H9 (cell line): Measurements from ENCODE around the gene RIPPLY2. TPM values are rescaled to one million over a fixed set of nuclear protein-coding genes. Genes with fewer than 3 reads are reported as not detected.
"Not testable (repeated sequence)": the region's sequence is repeated elsewhere in the genome, so short reads cannot be mapped to it uniquely, and the experiment has no call there.

Source experiments
- DNase-seq: peaks from one replicate; pipeline ENCODE4 v3.0.0-alpha.2; 2017
- H2AFZ ChIP-seq: one replicate; pipeline ENCODE4 v1.6.1; 2013; ENCODE audit warnings: mild to moderate bottlenecking, low read length, control low read depth, moderate library complexity
- H2AK5ac ChIP-seq: 2 replicates; pipeline ENCODE4 v1.6.1; 2013; ENCODE audit warnings: low read length, control low read depth, mixed read lengths; ENCODE audit not compliant: insufficient read length
- H2BK120ac ChIP-seq: one replicate; pipeline ENCODE4 v1.6.1; 2013; ENCODE audit warnings: low read depth, mild to moderate bottlenecking, low read length, control low read depth, inconsistent platforms; ENCODE audit not compliant: poor library complexity, severe bottlenecking
- H2BK12ac ChIP-seq: 2 replicates; pipeline ENCODE4 v1.6.1; 2013; ENCODE audit warnings: low read length, control low read depth, mixed read lengths, low read depth; ENCODE audit not compliant: insufficient read length
- H2BK15ac ChIP-seq: 2 replicates; pipeline ENCODE4 v1.6.1; 2013; ENCODE audit warnings: low read depth, low read length, control low read depth
- H2BK20ac ChIP-seq: one replicate; pipeline ENCODE4 v1.6.1; 2013; ENCODE audit warnings: low read depth, mild to moderate bottlenecking, low read length, control low read depth, inconsistent platforms; ENCODE audit not compliant: poor library complexity, severe bottlenecking
- H2BK5ac ChIP-seq: 2 replicates; pipeline ENCODE4 v1.6.1; 2013; ENCODE audit warnings: low read length, control low read depth, mixed read lengths; ENCODE audit not compliant: insufficient read length
- H3K14ac ChIP-seq: 2 replicates; pipeline ENCODE4 v1.6.1; 2013; ENCODE audit warnings: low read length, control low read depth; ENCODE audit not compliant: insufficient read depth
- H3K18ac ChIP-seq: 2 replicates; pipeline ENCODE4 v1.6.1; 2013; ENCODE audit warnings: low read depth, mild to moderate bottlenecking, mixed read lengths, low read length, control low read depth; ENCODE audit not compliant: insufficient read length
- H3K23ac ChIP-seq: 2 replicates; pipeline ENCODE4 v1.6.1; 2013; ENCODE audit warnings: low read length, control low read depth, mixed read lengths, low read depth; ENCODE audit not compliant: insufficient read length
- H3K23me2 ChIP-seq: 2 replicates; pipeline ENCODE4 v1.6.1; 2013; ENCODE audit warnings: low read depth, mild to moderate bottlenecking, mixed read lengths, low read length, control low read depth; ENCODE audit not compliant: insufficient read length, poor library complexity, severe bottlenecking
- H3K27ac ChIP-seq: 2 replicates; pipeline ENCODE4 v1.5.1; 2013; ENCODE audit warnings: low read length, control low read depth, mixed read lengths, low read depth; ENCODE audit not compliant: insufficient read length
- H3K27me3 ChIP-seq: 2 replicates; pipeline ENCODE4 v1.6.1; 2013; ENCODE audit warnings: low read length, control low read depth, inconsistent platforms; ENCODE audit not compliant: insufficient read depth
- H3K4ac ChIP-seq: 2 replicates; pipeline ENCODE4 v1.6.1; 2013; ENCODE audit warnings: low read depth, mild to moderate bottlenecking, control low read depth, inconsistent platforms, low read length, moderate library complexity
- H3K4me1 ChIP-seq: 2 replicates; pipeline ENCODE4 v1.6.1; 2013; ENCODE audit warnings: low read length, control low read depth, inconsistent platforms; ENCODE audit not compliant: insufficient read depth
- H3K4me2 ChIP-seq: 2 replicates; pipeline ENCODE4 v1.6.1; 2013; ENCODE audit warnings: low read length, control low read depth, mixed read lengths; ENCODE audit not compliant: insufficient read length, insufficient read depth
- H3K56ac ChIP-seq: 2 replicates; pipeline ENCODE4 v1.6.1; 2013; ENCODE audit warnings: low read depth, mild to moderate bottlenecking, mixed read lengths, low read length, control low read depth; ENCODE audit not compliant: insufficient read length
- H3K79me1 ChIP-seq: 2 replicates; pipeline ENCODE4 v1.6.1; 2013; ENCODE audit warnings: low read depth, mild to moderate bottlenecking, moderate library complexity, low read length, control low read depth, inconsistent platforms; ENCODE audit not compliant: insufficient read depth, poor library complexity, severe bottlenecking
- H3K79me2 ChIP-seq: 2 replicates; pipeline ENCODE4 v1.6.1; 2013; ENCODE audit warnings: low read length, control low read depth, inconsistent platforms; ENCODE audit not compliant: insufficient read depth
- H3K9ac ChIP-seq: 2 replicates; pipeline ENCODE4 v1.6.1; 2013; ENCODE audit warnings: low read length, control low read depth, mixed read lengths; ENCODE audit not compliant: insufficient read length; ENCODE audit errors: extremely low read depth
- H3K9me3 ChIP-seq: one replicate; pipeline ENCODE4 v1.6.1; 2013; ENCODE audit warnings: low read depth, low read length, inconsistent platforms; ENCODE audit not compliant: control insufficient read depth
- H3T11ph ChIP-seq: one replicate; pipeline ENCODE4 v1.6.1; 2013; ENCODE audit warnings: mild to moderate bottlenecking, low read length, control low read depth, inconsistent platforms
- H4K20me1 ChIP-seq: one replicate; pipeline ENCODE4 v1.6.1; 2013; ENCODE audit not compliant: control insufficient read depth, insufficient read length, insufficient read depth
- H4K5ac ChIP-seq: 2 replicates; pipeline ENCODE4 v1.6.1; 2013; ENCODE audit warnings: low read depth, mild to moderate bottlenecking, mixed read lengths, low read length, control low read depth; ENCODE audit not compliant: insufficient read length
- H4K8ac ChIP-seq: replicated peaks from 2 replicates; pipeline ENCODE4 v1.6.1; 2013; ENCODE audit warnings: low read length, control low read depth, mixed read lengths, low read depth; ENCODE audit not compliant: insufficient read length
- H4K91ac ChIP-seq: 2 replicates; pipeline ENCODE4 v1.6.1; 2013; ENCODE audit warnings: low read depth, mild to moderate bottlenecking, moderate library complexity, mixed read lengths, low read length, control low read depth; ENCODE audit not compliant: insufficient read length
- H3K27ac Mint-ChIP-seq, 3 experiments: 2 replicates in 2 of 3; 3 replicates in 1 of 3; pipeline ENCODE4 v1.8.0; 2020 to 2021; ENCODE audit warnings: mixed read lengths in 3 of 3, mild to moderate bottlenecking in 1 of 3, moderate library complexity in 1 of 3
- H3K27me3 Mint-ChIP-seq: 2 replicates; pipeline ENCODE4 v1.8.0; 2021; ENCODE audit warnings: low read depth, mild to moderate bottlenecking, moderate library complexity, mixed read lengths
- H3K36me3 Mint-ChIP-seq, 3 experiments: 2 replicates in 2 of 3; 3 replicates in 1 of 3; pipeline ENCODE4 v1.8.0; 2020 to 2021; ENCODE audit warnings: low read depth in 3 of 3, mixed read lengths in 3 of 3; ENCODE audit not compliant: insufficient read depth in 1 of 3
- H3K4me1 Mint-ChIP-seq, 2 experiments: 2 replicates each; pipeline ENCODE4 v1.8.0; 2020; ENCODE audit warnings: mixed read lengths in 2 of 2
- H3K4me3 Mint-ChIP-seq, 2 experiments: 2 replicates in 1 of 2; 3 replicates in 1 of 2; pipeline ENCODE4 v1.8.0; 2020 to 2021; ENCODE audit warnings: mild to moderate bottlenecking in 2 of 2, mixed read lengths in 2 of 2, moderate library complexity in 1 of 2
- H3K9me3 Mint-ChIP-seq, 2 experiments: 2 replicates in 1 of 2; 3 replicates in 1 of 2; pipeline ENCODE4 v1.8.0; 2020; ENCODE audit warnings: mild to moderate bottlenecking in 2 of 2, mixed read lengths in 2 of 2, moderate library complexity in 1 of 2
- CTCF ChIP-seq: fragments of 200-600 bp; sonication (generic); conservative IDR thresholded peaks from 3 replicates; pipeline ENCODE4 v1.8.0; 2021; ENCODE audit warnings: antibody characterized with exemption, mild to moderate bottlenecking
- WGBS: extraction: QIAGEN DNeasy Blood & Tissue Kit; methylation state at CpG from one replicate; pipeline ENCODE4 v1.1.7; 2013; ENCODE audit warnings: missing lambda C conversion rate, low lambda C conversion rate, mixed read lengths; ENCODE audit not compliant: insufficient read length; ENCODE audit errors: extremely low coverage; 5-methylcytosine and 5-hydroxymethylcytosine counted together
- total RNA-seq: library from RNA; stranded (reverse); gene quantifications from 2 replicates; pipeline ENCODE4 v1.2.1, GENCODE V29; 2021

The RIPPLY2 gene
- total RNA-seq, 1 experiment from 2014 or later = 0.90 TPM

DNA sequence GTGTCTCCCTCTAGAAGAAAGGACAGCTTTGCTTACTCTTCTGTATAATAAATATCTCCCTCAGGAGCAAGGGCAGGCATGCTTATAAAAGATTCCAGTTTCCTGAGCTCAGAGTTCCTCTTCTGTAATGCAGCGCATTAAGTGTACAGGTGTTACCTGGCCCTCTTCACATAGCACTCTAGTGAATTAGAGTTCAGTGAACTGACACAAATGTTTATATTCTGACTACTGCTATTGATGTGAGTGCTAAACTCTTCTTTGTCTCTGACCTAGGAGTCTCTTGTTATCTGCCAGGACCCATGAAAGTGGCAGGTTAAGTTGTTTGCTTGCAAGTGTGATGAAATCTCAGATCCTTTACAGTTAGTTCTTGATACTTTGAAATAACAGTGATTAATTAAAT, 39.9 kb downstream of the RIPPLY2 start:
- Mint-ChIP-seq H3K4me1 (peaks cover 12% of the 10 kb centered on the region in 2 experiments), H3K36me3 (peaks cover 0 to 8% (median 6%) of the 10 kb centered on the region in 3 experiments; a peak in 6 of 7 replicates), H3K27ac (no peak overlapping the region), H3K9me3 (no peaks in the 10 kb centered on the region; a peak in 2 of 5 replicates), H3K27me3 (no peaks in the 10 kb centered on the region), H3K4me3 (no peak overlapping the region)
- H3K4me1 ChIP-seq = no peaks in the 10 kb centered on the region
- H3K9me3 ChIP-seq = no peaks in the 10 kb centered on the region
- H4K5ac ChIP-seq = no peak overlapping the region
- no peak overlapping the region for H2BK120ac ChIP-seq
- no peak overlapping the region for H3K4ac ChIP-seq
- no peak overlapping the region for H3T11ph ChIP-seq
- no peaks in the 10 kb centered on the region for H3K79me2 ChIP-seq
- H3K79me1 ChIP-seq = no peaks in the 10 kb centered on the region
- H3K23me2 ChIP-seq = no peaks in the 10 kb centered on the region
- no peaks in the 10 kb centered on the region for H3K27me3 ChIP-seq
- H2BK15ac ChIP-seq = no peak overlapping the region
- no peak for TF ChIP-seq CTCF
- H3K14ac ChIP-seq = no peak overlapping the region
- H2AK5ac ChIP-seq = no peak overlapping the region
- H4K91ac ChIP-seq = no peak overlapping the region
- no peak overlapping the region for H4K8ac ChIP-seq
- H3K4me2 ChIP-seq = no peak overlapping the region
- no peak overlapping the region for H3K18ac ChIP-seq
- H3K23ac ChIP-seq = no peak overlapping the region
- no peak overlapping the region for H3K9ac ChIP-seq
- no peak overlapping the region for H3K27ac ChIP-seq
- H2BK5ac ChIP-seq = no peak overlapping the region
- no peaks in the 10 kb centered on the region for H4K20me1 ChIP-seq
- H2AFZ ChIP-seq = no peak overlapping the region
- H2BK12ac ChIP-seq = no peak overlapping the region
- no peak overlapping the region for H2BK20ac ChIP-seq
- no peak overlapping the region for H3K56ac ChIP-seq
- no peak for DNase-seq
- WGBS = no CpG with 5 or more reads among the region's 1 CpG

GRCh38 chr6:83897094-83897493, 43.9 kb downstream of the RIPPLY2 start:
- not testable (repeated sequence) for H3K14ac ChIP-seq, H2BK5ac ChIP-seq, H3K79me1 ChIP-seq, H4K8ac ChIP-seq, H3K4me1 ChIP-seq, H3K27ac ChIP-seq, H3K23ac ChIP-seq, H3K9me3 ChIP-seq, H2BK120ac ChIP-seq, H2BK12ac ChIP-seq, H3K4me2 ChIP-seq, H2BK15ac ChIP-seq, H3K79me2 ChIP-seq, H3K4ac ChIP-seq, H4K20me1 ChIP-seq, DNase-seq, H2AK5ac ChIP-seq, H3K27ac Mint-ChIP-seq, H3K18ac ChIP-seq, H4K5ac ChIP-seq, H3K27me3 ChIP-seq, H3K9me3 Mint-ChIP-seq, H3K9ac ChIP-seq, H3K56ac ChIP-seq, H4K91ac ChIP-seq, H3K27me3 Mint-ChIP-seq, H2AFZ ChIP-seq, H3T11ph ChIP-seq, H3K4me3 Mint-ChIP-seq, H3K23me2 ChIP-seq, H2BK20ac ChIP-seq
- no CpG with 5 or more reads among the region's 2 CpGs for WGBS
- H3K4me1 Mint-ChIP-seq = peaks cover 12% of the 10 kb centered on the region in 2 experiments
- H3K36me3 Mint-ChIP-seq = peaks cover 0 to 18% (median 5%) of the 10 kb centered on the region in 3 experiments; a peak in 5 of 7 replicates
